DND-41 (cell line): ENCODE data around the gene MACROD2.

ENCODE experiments used
- CTCF ChIP-seq: IDR thresholded peaks from 2 replicates; pipeline ENCODE4 v1.5.1; 2012; ENCODE audit warnings: borderline replicate concordance, low read length, moderate library complexity, mild to moderate bottlenecking; ENCODE audit not compliant: poor library complexity, severe bottlenecking; ENCODE audit errors: extremely low read depth
- EZH2 ChIP-seq: IDR thresholded peaks from 3 replicates; pipeline ENCODE4 v1.6.1; 2012; ENCODE audit warnings: borderline replicate concordance, low read depth, mild to moderate bottlenecking, moderate library complexity, low read length, inconsistent platforms; ENCODE audit not compliant: severe bottlenecking

GRCh38 chr20:15075586-15075985, 1080.3 kb downstream of the MACROD2 start:
- TF ChIP-seq CTCF (no peak), EZH2 (no peak)
